HEK293 (cell line): ENCODE results near the gene ZNF527.
"Not testable (repeated sequence)": the region's sequence is repeated elsewhere in the genome, so short reads cannot be mapped to it uniquely, and the experiment has no call there.

ENCODE experiments used
- CTCF ChIA-PET: fragments of 350-600 bp; formaldehyde crosslinking; extraction: SDS; loops from one replicate; lab custom pipeline; 2021; ENCODE audit warnings: antibody characterized with exemption; lab: Yijun Ruan, JAX
- POLR2A ChIA-PET: fragments of 300-600 bp; formaldehyde crosslinking; extraction: SDS; loops from one replicate; lab custom pipeline; 2020; ENCODE audit warnings: antibody characterized with exemption, inconsistent platforms; lab: Yijun Ruan, JAX
- H3K27ac ChIP-seq: fragments of 200-500 bp; sonication (Bioruptor generic); 2 replicates; pipeline ENCODE4 v1.5.1; 2014; ENCODE audit warnings: low read depth, low read length, control low read depth, inconsistent platforms; ENCODE audit errors: extremely low read depth
- H3K36me3 ChIP-seq, 2 experiments: fragments of 200-500 bp in 1 of 2; sonication (Bioruptor generic) in 1 of 2; 1 replicate in 1 of 2; 2 replicates in 1 of 2; pipeline ENCODE4 v1.5.1; 2014 to 2017; ENCODE audit warnings: inconsistent platforms in 2 of 2, low read length in 2 of 2; ENCODE audit not compliant: control insufficient read depth in 2 of 2, insufficient read depth in 1 of 2
- H3K4me1 ChIP-seq: fragments of 200-500 bp; sonication (Bioruptor generic); 2 replicates; pipeline ENCODE4 v1.5.1; 2014; ENCODE audit warnings: mild to moderate bottlenecking, low read length, inconsistent platforms; ENCODE audit not compliant: control insufficient read depth, insufficient read depth
- H3K4me3 ChIP-seq: 2 replicates; pipeline ENCODE4 v1.5.1; 2011; ENCODE audit warnings: low read depth, mild to moderate bottlenecking, control low read depth, low read length, moderate library complexity
- H3K9me3 ChIP-seq: fragments of 200-500 bp; sonication (Bioruptor generic); 2 replicates; pipeline ENCODE4 v1.5.1; 2014; ENCODE audit warnings: low read depth, low read length, inconsistent platforms; ENCODE audit not compliant: control insufficient read depth, insufficient read depth
- BCL11B ChIP-seq: fragments of 450-650 bp; formaldehyde crosslinking; IDR thresholded peaks from 2 replicates; pipeline ENCODE4 v1.5.1; 2016; ENCODE audit warnings: low read depth, missing biosample characterization, missing genetic modification characterization
- HOXC10 ChIP-seq: sonication (generic); formaldehyde crosslinking; IDR thresholded peaks from 2 replicates; pipeline ENCODE4 v1.8.1; 2023; ENCODE audit warnings: mild to moderate bottlenecking, missing genetic modification reagents
- KLF7 ChIP-seq: fragments of 450-650 bp; formaldehyde crosslinking; IDR thresholded peaks from 2 replicates; pipeline ENCODE4 v1.5.1; 2016; ENCODE audit warnings: missing biosample characterization, missing genetic modification characterization, borderline replicate concordance
- KLF9 ChIP-seq: fragments of 450-650 bp; formaldehyde crosslinking; IDR thresholded peaks from 2 replicates; pipeline ENCODE4 v1.5.1; 2016; ENCODE audit warnings: missing biosample characterization, missing genetic modification characterization, low read depth
- PRDM1 ChIP-seq: fragments of 450-650 bp; formaldehyde crosslinking; IDR thresholded peaks from 2 replicates; pipeline ENCODE4; 2016; ENCODE audit warnings: missing biosample characterization, missing genetic modification characterization
- REPIN1 ChIP-seq: fragments of 450-650 bp; formaldehyde crosslinking; IDR thresholded peaks from 2 replicates; pipeline ENCODE4 v1.5.1; 2017; ENCODE audit warnings: missing biosample characterization, missing genetic modification characterization, low read depth
- SCRT1 ChIP-seq: fragments of 450-650 bp; formaldehyde crosslinking; IDR thresholded peaks from 2 replicates; pipeline ENCODE4 v1.5.1; 2016; ENCODE audit warnings: missing biosample characterization, missing genetic modification characterization, borderline replicate concordance
- WT1 ChIP-seq: fragments of 450-650 bp; formaldehyde crosslinking; IDR thresholded peaks from 2 replicates; pipeline ENCODE4 v1.5.1; 2016; ENCODE audit warnings: missing biosample characterization, missing genetic modification characterization
- ZFHX2 ChIP-seq: fragments of 450-650 bp; formaldehyde crosslinking; conservative IDR thresholded peaks from 2 replicates; pipeline ENCODE4 v1.5.1; 2016; ENCODE audit warnings: missing biosample characterization, missing genetic modification characterization
- ZFP69B ChIP-seq: fragments of 450-650 bp; formaldehyde crosslinking; IDR thresholded peaks from 2 replicates; pipeline ENCODE4 v1.5.1; 2016; ENCODE audit warnings: missing biosample characterization, missing genetic modification characterization
- ZNF146 ChIP-seq: fragments of 450-650 bp; formaldehyde crosslinking; IDR thresholded peaks from 2 replicates; pipeline ENCODE4 v1.5.1; 2016; ENCODE audit warnings: missing biosample characterization, missing genetic modification characterization
- ZNF473 ChIP-seq: fragments of 450-650 bp; formaldehyde crosslinking; IDR thresholded peaks from 2 replicates; pipeline ENCODE4 v1.5.1; 2017; ENCODE audit warnings: missing biosample characterization, missing genetic modification characterization
- ZNF548 ChIP-seq: fragments of 450-650 bp; formaldehyde crosslinking; IDR thresholded peaks from 2 replicates; pipeline ENCODE4 v1.5.1; 2016; ENCODE audit warnings: missing biosample characterization, missing genetic modification characterization
- ZNF785 ChIP-seq: fragments of 450-650 bp; formaldehyde crosslinking; IDR thresholded peaks from 2 replicates; pipeline ENCODE4 v1.5.1; 2016; ENCODE audit warnings: missing biosample characterization, missing genetic modification characterization
- TF ChIP-seq, protein P1 (sequence below): fragments of 450-650 bp; IDR thresholded peaks from 2 replicates; pipeline ENCODE4 v1.5.1; 2018; ENCODE audit warnings: missing biosample characterization, missing genetic modification characterization
- TF ChIP-seq, protein P2 (sequence below): fragments of 450-650 bp; formaldehyde crosslinking; IDR thresholded peaks from 2 replicates; pipeline ENCODE4 v1.5.1; 2016; ENCODE audit warnings: missing biosample characterization, missing genetic modification characterization
- TF ChIP-seq, protein P3 (sequence below): fragments of 450-650 bp; formaldehyde crosslinking; IDR thresholded peaks from 2 replicates; pipeline ENCODE4 v1.5.1; 2016; ENCODE audit warnings: missing biosample characterization, missing genetic modification characterization
- TF ChIP-seq, protein P4 (sequence below): fragments of 450-650 bp; formaldehyde crosslinking; IDR thresholded peaks from 2 replicates; pipeline ENCODE4 v1.5.1; 2017; ENCODE audit warnings: missing biosample characterization, missing genetic modification characterization

The ZNF527 gene

DNA sequence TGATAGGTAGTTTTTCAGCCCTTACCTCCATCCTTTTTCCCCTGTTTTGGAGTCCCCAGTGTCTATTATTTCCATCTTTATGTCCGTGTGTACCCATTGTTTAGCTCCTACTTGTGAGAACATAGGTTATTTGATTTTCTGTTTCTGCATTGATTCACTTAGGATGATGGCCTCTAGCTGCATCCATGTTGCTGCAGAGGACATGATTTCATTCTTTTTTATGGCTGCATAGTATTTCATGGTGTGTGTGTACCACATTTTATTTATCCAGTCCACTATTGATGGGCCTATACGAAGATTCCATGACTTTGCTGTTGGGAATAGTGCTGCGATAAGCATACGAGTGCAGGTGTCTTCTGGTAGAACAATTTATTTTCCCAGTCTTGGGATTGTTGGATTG is 15.0 kb upstream of the ZNF527 start:
- Histone ChIP-seq H3K27ac (no peak overlapping the region), H3K9me3 (peaks cover 31% of the 10 kb centered on the region), H3K36me3 (peaks cover 96 to 98% of the 10 kb centered on the region in 2 experiments), H3K4me1 (no peaks in the 10 kb centered on the region), H3K4me3 (no peak overlapping the region)
- no peak for TF ChIP-seq BCL11B (tag by site-specific recombination)
- peak; percentile 97 for TF ChIP-seq ZNF146
- CTCF ChIA-PET, result no interaction called here
- POLR2A ChIA-PET, result no interaction called here

DNA sequence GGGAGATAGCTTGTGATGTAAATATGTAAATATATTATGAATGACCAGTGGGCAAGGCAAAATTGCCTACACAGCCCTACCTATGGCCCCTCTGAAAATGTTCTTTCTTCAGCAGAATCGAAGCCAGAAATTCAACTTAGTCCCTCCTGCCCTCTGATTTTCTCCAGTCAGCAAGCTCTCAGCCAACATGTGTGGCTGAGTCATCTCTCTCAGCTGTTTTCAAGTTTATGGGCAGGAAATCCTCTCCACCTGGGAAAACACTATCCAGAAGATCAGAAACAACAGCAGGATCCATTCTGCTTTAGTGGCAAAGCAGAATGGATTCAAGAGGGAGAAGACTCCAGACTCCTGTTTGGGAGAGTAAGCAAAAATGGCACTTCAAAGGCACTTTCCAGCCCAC is 8.9 kb upstream of the ZNF527 start:
- ChIA-PET POLR2A (interaction anchor here (0.6 to 1.3 kb wide), 3 partner anchors 9 to 416 kb away, joined by 4 to 9 read pairs (median 5); partner anchors contain the start of gene ZNF527), CTCF (interaction anchor here (1.2 to 1.7 kb wide), 2 partner anchors 8 to 17 kb away, joined by 3 to 6 read pairs; partner anchors contain the start of gene ZNF527)
- H3K36me3 ChIP-seq, result peaks cover 72 to 76% of the 10 kb centered on the region in 2 experiments
- TF ChIP-seq ZFP69B, result no peak
- no peak for TF ChIP-seq HOXC10 (CRISPR knock-in tag)
- no peak for TF ChIP-seq ZNF473 (tag by site-specific recombination)
- TF ChIP-seq, protein P1, sequence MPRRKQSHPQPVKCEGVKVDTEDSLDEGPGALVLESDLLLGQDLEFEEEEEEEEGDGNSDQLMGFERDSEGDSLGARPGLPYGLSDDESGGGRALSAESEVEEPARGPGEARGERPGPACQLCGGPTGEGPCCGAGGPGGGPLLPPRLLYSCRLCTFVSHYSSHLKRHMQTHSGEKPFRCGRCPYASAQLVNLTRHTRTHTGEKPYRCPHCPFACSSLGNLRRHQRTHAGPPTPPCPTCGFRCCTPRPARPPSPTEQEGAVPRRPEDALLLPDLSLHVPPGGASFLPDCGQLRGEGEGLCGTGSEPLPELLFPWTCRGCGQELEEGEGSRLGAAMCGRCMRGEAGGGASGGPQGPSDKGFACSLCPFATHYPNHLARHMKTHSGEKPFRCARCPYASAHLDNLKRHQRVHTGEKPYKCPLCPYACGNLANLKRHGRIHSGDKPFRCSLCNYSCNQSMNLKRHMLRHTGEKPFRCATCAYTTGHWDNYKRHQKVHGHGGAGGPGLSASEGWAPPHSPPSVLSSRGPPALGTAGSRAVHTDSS, result no peak
- TF ChIP-seq, protein P2, sequence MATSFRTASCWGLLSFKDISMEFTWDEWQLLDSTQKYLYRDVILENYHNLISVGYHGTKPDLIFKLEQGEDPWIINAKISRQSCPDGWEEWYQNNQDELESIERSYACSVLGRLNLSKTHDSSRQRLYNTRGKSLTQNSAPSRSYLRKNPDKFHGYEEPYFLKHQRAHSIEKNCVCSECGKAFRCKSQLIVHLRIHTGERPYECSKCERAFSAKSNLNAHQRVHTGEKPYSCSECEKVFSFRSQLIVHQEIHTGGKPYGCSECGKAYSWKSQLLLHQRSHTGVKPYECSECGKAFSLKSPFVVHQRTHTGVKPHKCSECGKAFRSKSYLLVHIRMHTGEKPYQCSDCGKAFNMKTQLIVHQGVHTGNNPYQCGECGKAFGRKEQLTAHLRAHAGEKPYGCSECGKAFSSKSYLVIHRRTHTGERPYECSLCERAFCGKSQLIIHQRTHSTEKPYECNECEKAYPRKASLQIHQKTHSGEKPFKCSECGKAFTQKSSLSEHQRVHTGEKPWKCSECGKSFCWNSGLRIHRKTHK (tag by site-specific recombination), result no peak
- no peak for TF ChIP-seq REPIN1 (tag by site-specific recombination)
- no peak for TF ChIP-seq ZFHX2 (tag by site-specific recombination)
- TF ChIP-seq, all 188 proteins: peak for 0
- no peak overlapping the region for H3K27ac ChIP-seq
- peaks cover 29% of the 10 kb centered on the region for H3K9me3 ChIP-seq
- no peak overlapping the region for H3K4me3 ChIP-seq
- no peaks in the 10 kb centered on the region for H3K4me1 ChIP-seq

DNA sequence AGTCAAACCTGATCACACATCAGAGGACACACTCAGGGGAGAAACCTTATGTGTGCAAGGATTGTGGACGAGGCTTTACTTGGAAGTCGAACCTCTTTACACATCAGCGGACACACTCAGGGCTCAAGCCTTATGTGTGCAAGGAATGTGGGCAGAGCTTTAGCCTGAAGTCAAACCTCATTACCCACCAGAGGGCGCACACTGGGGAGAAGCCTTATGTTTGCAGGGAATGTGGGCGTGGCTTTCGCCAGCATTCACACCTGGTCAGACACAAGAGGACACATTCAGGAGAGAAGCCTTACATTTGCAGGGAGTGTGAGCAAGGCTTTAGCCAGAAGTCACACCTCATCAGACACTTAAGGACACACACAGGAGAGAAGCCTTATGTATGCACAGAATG is 8.2 kb upstream of the ZNF527 start:
- peak; percentile 51 for TF ChIP-seq KLF9 (tag by site-specific recombination)
- TF ChIP-seq PRDM1 (tag by site-specific recombination), result no peak
- Histone ChIP-seq H3K9me3 (peaks cover 24% of the 10 kb centered on the region), H3K27ac (no peak overlapping the region), H3K4me1 (no peaks in the 10 kb centered on the region), H3K4me3 (no peak overlapping the region), H3K36me3 (peaks cover 68 to 69% of the 10 kb centered on the region in 2 experiments)
- POLR2A ChIA-PET, result no interaction called here
- CTCF ChIA-PET, result interaction anchor here (1.7 kb wide), 1 partner anchor 8 kb away, joined by 6 read pairs; the partner anchor contains the start of gene ZNF527

DNA sequence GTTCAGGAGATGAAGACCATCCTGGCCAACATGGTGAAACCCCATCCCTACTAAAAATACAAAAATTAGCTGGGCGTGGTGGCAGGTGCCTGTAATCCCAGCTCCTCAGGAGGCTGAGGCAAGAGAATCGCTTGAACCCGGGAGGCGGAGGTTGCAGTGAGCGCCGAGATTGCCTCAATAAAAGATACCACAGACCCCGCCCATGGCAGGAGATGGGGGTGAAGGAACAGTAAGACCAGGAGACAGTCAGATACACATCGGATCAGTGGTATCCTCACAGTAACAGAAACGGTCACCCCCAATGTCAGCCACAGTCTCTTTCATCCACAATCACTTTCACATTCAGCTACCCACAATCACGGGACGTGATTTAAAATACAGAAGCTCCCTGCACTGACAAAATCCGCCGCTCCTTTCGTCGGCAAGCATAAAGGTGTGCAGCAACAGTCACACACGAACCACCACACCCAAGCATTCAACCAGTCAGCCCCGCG is 466 bp upstream of the ZNF527 start:
- ChIA-PET CTCF (interaction anchor here (0.8 to 2.0 kb wide), 5 partner anchors 8 to 581 kb away, joined by 3 to 6 read pairs (median 4); no protein-coding TSS in a partner anchor), POLR2A (interaction anchor here (0.5 to 2.1 kb wide), 43 partner anchors 9 to 1668 kb away, joined by 3 to 49 read pairs (median 4); partner anchors contain the start of genes SIPA1L3, WDR87, ZFP14 and ZFP30)
- Histone ChIP-seq H3K36me3 (peaks cover 27 to 42% of the 10 kb centered on the region in 2 experiments), H3K4me3 (peak overlapping the region; percentile 48), H3K27ac (peak overlapping the region; percentile 52; the same call in 1 of the 2 replicates)
- H3K9me3 ChIP-seq, H3K4me1 ChIP-seq: not testable (repeated sequence)
- TF ChIP-seq, protein P3, sequence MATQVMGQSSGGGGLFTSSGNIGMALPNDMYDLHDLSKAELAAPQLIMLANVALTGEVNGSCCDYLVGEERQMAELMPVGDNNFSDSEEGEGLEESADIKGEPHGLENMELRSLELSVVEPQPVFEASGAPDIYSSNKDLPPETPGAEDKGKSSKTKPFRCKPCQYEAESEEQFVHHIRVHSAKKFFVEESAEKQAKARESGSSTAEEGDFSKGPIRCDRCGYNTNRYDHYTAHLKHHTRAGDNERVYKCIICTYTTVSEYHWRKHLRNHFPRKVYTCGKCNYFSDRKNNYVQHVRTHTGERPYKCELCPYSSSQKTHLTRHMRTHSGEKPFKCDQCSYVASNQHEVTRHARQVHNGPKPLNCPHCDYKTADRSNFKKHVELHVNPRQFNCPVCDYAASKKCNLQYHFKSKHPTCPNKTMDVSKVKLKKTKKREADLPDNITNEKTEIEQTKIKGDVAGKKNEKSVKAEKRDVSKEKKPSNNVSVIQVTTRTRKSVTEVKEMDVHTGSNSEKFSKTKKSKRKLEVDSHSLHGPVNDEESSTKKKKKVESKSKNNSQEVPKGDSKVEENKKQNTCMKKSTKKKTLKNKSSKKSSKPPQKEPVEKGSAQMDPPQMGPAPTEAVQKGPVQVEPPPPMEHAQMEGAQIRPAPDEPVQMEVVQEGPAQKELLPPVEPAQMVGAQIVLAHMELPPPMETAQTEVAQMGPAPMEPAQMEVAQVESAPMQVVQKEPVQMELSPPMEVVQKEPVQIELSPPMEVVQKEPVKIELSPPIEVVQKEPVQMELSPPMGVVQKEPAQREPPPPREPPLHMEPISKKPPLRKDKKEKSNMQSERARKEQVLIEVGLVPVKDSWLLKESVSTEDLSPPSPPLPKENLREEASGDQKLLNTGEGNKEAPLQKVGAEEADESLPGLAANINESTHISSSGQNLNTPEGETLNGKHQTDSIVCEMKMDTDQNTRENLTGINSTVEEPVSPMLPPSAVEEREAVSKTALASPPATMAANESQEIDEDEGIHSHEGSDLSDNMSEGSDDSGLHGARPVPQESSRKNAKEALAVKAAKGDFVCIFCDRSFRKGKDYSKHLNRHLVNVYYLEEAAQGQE (tag by site-specific recombination), result peak; percentile 39
- peak; percentile 53 for TF ChIP-seq SCRT1 (tag by site-specific recombination)
- TF ChIP-seq ZNF548 (tag by site-specific recombination), result peak; percentile 45; the same call in 1 of the 2 replicates
- peak; percentile 11; the same call in 1 of the 2 replicates for TF ChIP-seq ZNF146
- peak; percentile 79; the same call in 1 of the 2 replicates for TF ChIP-seq KLF7 (tag by site-specific recombination)
- TF ChIP-seq ZNF785 (tag by site-specific recombination), result 0 out of 2 replicates have a peak, but pooled peaks have one; percentile 29
- TF ChIP-seq, protein P4, sequence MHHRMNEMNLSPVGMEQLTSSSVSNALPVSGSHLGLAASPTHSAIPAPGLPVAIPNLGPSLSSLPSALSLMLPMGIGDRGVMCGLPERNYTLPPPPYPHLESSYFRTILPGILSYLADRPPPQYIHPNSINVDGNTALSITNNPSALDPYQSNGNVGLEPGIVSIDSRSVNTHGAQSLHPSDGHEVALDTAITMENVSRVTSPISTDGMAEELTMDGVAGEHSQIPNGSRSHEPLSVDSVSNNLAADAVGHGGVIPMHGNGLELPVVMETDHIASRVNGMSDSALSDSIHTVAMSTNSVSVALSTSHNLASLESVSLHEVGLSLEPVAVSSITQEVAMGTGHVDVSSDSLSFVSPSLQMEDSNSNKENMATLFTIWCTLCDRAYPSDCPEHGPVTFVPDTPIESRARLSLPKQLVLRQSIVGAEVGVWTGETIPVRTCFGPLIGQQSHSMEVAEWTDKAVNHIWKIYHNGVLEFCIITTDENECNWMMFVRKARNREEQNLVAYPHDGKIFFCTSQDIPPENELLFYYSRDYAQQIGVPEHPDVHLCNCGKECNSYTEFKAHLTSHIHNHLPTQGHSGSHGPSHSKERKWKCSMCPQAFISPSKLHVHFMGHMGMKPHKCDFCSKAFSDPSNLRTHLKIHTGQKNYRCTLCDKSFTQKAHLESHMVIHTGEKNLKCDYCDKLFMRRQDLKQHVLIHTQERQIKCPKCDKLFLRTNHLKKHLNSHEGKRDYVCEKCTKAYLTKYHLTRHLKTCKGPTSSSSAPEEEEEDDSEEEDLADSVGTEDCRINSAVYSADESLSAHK (tag by site-specific recombination), result peak; percentile 74
- TF ChIP-seq WT1 (tag by site-specific recombination), result peak; percentile 61; the same call in 1 of the 2 replicates
